ENCODE measurements around the gene RPS6KC1.
"Not testable (repeated sequence)": the region's sequence is repeated elsewhere in the genome, so short reads cannot be mapped to it uniquely, and the experiment has no call there.

Gene RPS6KC1

DNA sequence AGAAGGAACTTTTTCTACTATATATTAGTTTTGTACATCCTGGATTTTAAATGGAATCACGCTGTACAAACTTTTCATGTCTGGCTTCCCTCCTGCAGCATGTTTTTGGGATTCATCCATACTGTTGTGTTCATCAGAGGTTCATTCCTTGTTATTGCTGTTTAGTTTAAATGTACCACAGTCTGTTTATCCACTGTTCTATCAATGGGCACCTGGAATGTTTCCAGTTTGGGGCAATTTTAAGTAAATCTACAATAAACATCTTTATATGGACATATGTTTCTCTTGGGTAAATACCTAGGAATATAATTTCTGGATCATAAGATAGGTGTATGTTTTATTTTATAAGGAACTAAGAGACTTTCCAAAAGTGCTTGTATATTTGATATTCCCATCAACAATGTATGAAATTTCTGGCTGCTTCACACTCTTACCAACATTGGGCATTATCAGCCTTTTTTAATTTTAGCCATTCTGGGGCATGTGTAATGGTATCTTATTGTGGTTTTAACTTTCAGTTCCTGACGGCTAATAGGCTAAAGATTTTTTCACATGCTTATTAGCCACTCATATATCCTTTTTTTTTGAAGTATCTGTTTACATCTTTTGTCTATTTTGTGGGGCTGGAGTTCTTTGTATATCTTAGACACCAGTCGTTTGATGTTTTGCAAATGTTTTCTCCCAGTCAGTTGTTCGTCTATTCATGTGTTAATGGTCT lies 48.8 kb downstream of the RPS6KC1 start:
- Histone ChIP-seq H3K14ac (ENCODE audit: low read length in 2 of 2) (no peak overlapping the region), H3K23ac (ENCODE audit: low read length in 2 of 2) (no peak overlapping the region), H3K27me3 (ENCODE audit: control insufficient read depth in 1 of 2, insufficient read depth in 1 of 2, low read length in 2 of 2) (no peaks in the 10 kb centered on the region), H3K36me3 (ENCODE audit: control insufficient read depth in 1 of 2, insufficient read depth in 2 of 2, low read depth in 1 of 2, low read length in 2 of 2) (peaks cover 3 to 43% of the 10 kb centered on the region in 2 experiments), H3K4ac (ENCODE audit: low read depth in 1 of 2, low read length in 2 of 2) (no peak overlapping the region), H3K18ac (ENCODE audit: low read depth in 1 of 2, low read length in 2 of 2) (no peak overlapping the region), H2BK15ac (ENCODE audit: low read depth, poor library complexity, severe bottlenecking) (no peak overlapping the region), H4K8ac (ENCODE audit: low read length) (no peak overlapping the region), H2AFZ (ENCODE audit: low read depth, low read length) (no peak overlapping the region), H2BK120ac (ENCODE audit: low read depth, low read length) (no peak overlapping the region), H2BK5ac (ENCODE audit: low read depth, low read length, poor library complexity, severe bottlenecking) (no peak overlapping the region), H3K9me3 (ENCODE audit: control insufficient read depth, low read length) (no peaks in the 10 kb centered on the region), H3K79me1 (replicated peaks; ENCODE audit: low read length, poor library complexity, severe bottlenecking) (peaks cover 2% of the 10 kb centered on the region), H4K91ac (ENCODE audit: low read length) (no peak overlapping the region), H3K4me1 (ENCODE audit: control insufficient read depth, insufficient read depth, low read depth, low read length) (no peaks in the 10 kb centered on the region), H3K4me2 (ENCODE audit: low read length, poor library complexity, severe bottlenecking) (no peak overlapping the region), H3K27ac (ENCODE audit: low read length, poor library complexity, severe bottlenecking) (no peak overlapping the region), H2BK12ac (ENCODE audit: low read length in 2 of 2) (no peak overlapping the region), H2AK5ac (ENCODE audit: low read length, severe bottlenecking) (no peak overlapping the region), H3K4me3 (ENCODE audit: insufficient read depth in 1 of 2, low read depth in 1 of 2, low read length in 2 of 2) (no peak overlapping the region), H3K9ac (ENCODE audit: low read length) (no peak overlapping the region)
- DNase-seq, result no peak
- WGBS, result 86% methylated on average over 3 of the region's 4 CpGs

- not testable (repeated sequence) for H3K23ac ChIP-seq (ENCODE audit: low read length in 2 of 2); H3K9me3 ChIP-seq (ENCODE audit: control insufficient read depth, low read length); H3K4me3 ChIP-seq (ENCODE audit: insufficient read depth in 1 of 2, low read depth in 1 of 2, low read length in 2 of 2); H3K27me3 ChIP-seq (ENCODE audit: control insufficient read depth in 1 of 2, insufficient read depth in 1 of 2, low read length in 2 of 2); H4K91ac ChIP-seq (ENCODE audit: low read length); H2BK12ac ChIP-seq (ENCODE audit: low read length in 2 of 2); H3K4me2 ChIP-seq (ENCODE audit: low read length, poor library complexity, severe bottlenecking); H2BK15ac ChIP-seq (ENCODE audit: low read depth, poor library complexity, severe bottlenecking); DNase-seq; H3K14ac ChIP-seq (ENCODE audit: low read length in 2 of 2); H3K79me1 ChIP-seq (replicated peaks; ENCODE audit: low read length, poor library complexity, severe bottlenecking); H2AK5ac ChIP-seq (ENCODE audit: low read length, severe bottlenecking); H3K4ac ChIP-seq (ENCODE audit: low read depth in 1 of 2, low read length in 2 of 2); H4K8ac ChIP-seq (ENCODE audit: low read length); H3K9ac ChIP-seq (ENCODE audit: low read length); H3K18ac ChIP-seq (ENCODE audit: low read depth in 1 of 2, low read length in 2 of 2); H3K4me1 ChIP-seq (ENCODE audit: control insufficient read depth, insufficient read depth, low read depth, low read length); H2BK120ac ChIP-seq (ENCODE audit: low read depth, low read length); H3K27ac ChIP-seq (ENCODE audit: low read length, poor library complexity, severe bottlenecking); H2AFZ ChIP-seq (ENCODE audit: low read depth, low read length); H2BK5ac ChIP-seq (ENCODE audit: low read depth, low read length, poor library complexity, severe bottlenecking)
- H3K36me3 ChIP-seq (ENCODE audit: control insufficient read depth in 1 of 2, insufficient read depth in 2 of 2, low read depth in 1 of 2, low read length in 2 of 2), result peaks cover 3 to 37% of the 10 kb centered on the region in 2 experiments
- 93% methylated on average over 3 of the region's 4 CpGs for WGBS
Measured at GRCh38 chr1:213100565-213100964, 49.5 kb downstream of the RPS6KC1 start.

GRCh38 chr1:213103377-213104306 lies 52.6 kb downstream of the RPS6KC1 start:
- Histone ChIP-seq H2BK12ac (ENCODE audit: low read length in 2 of 2) (no peak overlapping the region), H3K79me1 (replicated peaks; ENCODE audit: low read length, poor library complexity, severe bottlenecking) (peaks cover 5% of the 10 kb centered on the region), H3K4me3 (ENCODE audit: insufficient read depth in 1 of 2, low read depth in 1 of 2, low read length in 2 of 2) (no peak overlapping the region), H2BK120ac (ENCODE audit: low read depth, low read length) (no peak overlapping the region), H2BK15ac (ENCODE audit: low read depth, poor library complexity, severe bottlenecking) (no peak overlapping the region), H3K23ac (ENCODE audit: low read length in 2 of 2) (no peak overlapping the region), H2AK5ac (ENCODE audit: low read length, severe bottlenecking) (no peak overlapping the region), H4K91ac (ENCODE audit: low read length) (no peak overlapping the region), H4K8ac (ENCODE audit: low read length) (no peak overlapping the region), H3K27ac (ENCODE audit: low read length, poor library complexity, severe bottlenecking) (no peak overlapping the region), H2BK5ac (ENCODE audit: low read depth, low read length, poor library complexity, severe bottlenecking) (no peak overlapping the region), H3K4ac (ENCODE audit: low read depth in 1 of 2, low read length in 2 of 2) (no peak overlapping the region), H3K4me1 (ENCODE audit: control insufficient read depth, insufficient read depth, low read depth, low read length) (no peaks in the 10 kb centered on the region), H3K4me2 (ENCODE audit: low read length, poor library complexity, severe bottlenecking) (no peak overlapping the region), H3K18ac (ENCODE audit: low read depth in 1 of 2, low read length in 2 of 2) (no peak overlapping the region), H3K14ac (ENCODE audit: low read length in 2 of 2) (no peak overlapping the region), H3K9me3 (ENCODE audit: control insufficient read depth, low read length) (no peaks in the 10 kb centered on the region), H2AFZ (ENCODE audit: low read depth, low read length) (no peak overlapping the region), H3K9ac (ENCODE audit: low read length) (no peak overlapping the region), H3K27me3 (ENCODE audit: control insufficient read depth in 1 of 2, insufficient read depth in 1 of 2, low read length in 2 of 2) (no peaks in the 10 kb centered on the region), H3K36me3 (ENCODE audit: control insufficient read depth in 1 of 2, insufficient read depth in 2 of 2, low read depth in 1 of 2, low read length in 2 of 2) (peaks cover 0 to 32% of the 10 kb centered on the region in 2 experiments)
- 95% methylated on average over 2 of the region's 5 CpGs for WGBS
- DNase-seq, result no peak

DNA sequence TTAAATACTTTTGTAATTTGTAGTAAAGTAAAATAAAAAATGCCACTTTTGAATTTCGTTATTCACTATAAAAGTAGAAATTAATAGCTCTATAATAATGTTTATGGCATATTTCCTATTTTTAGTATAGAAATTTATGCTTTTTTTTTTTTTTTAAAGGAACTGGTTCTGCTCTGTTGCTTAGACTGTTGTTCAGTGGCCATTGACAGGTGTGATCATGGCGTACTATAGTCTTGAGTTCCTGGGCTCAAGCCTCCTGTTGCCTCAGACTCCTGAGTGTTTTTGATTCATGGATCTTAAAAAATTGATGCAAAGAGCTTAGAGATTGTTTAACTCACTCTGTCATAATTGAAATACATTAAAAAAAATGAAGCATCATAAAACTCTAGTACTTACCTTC lies 53.6 kb downstream of the RPS6KC1 start:
- H3K4me1 ChIP-seq (ENCODE audit: control insufficient read depth, insufficient read depth, low read depth, low read length), result no peaks in the 10 kb centered on the region
- H2BK15ac ChIP-seq (ENCODE audit: low read depth, poor library complexity, severe bottlenecking), result no peak overlapping the region
- no peak for DNase-seq
- H3K14ac ChIP-seq (ENCODE audit: low read length in 2 of 2), result no peak overlapping the region
- H2BK12ac ChIP-seq (ENCODE audit: low read length in 2 of 2), result no peak overlapping the region
- peaks cover 0 to 25% of the 10 kb centered on the region in 2 experiments for H3K36me3 ChIP-seq (ENCODE audit: control insufficient read depth in 1 of 2, insufficient read depth in 2 of 2, low read depth in 1 of 2, low read length in 2 of 2)
- no peak overlapping the region for H2BK120ac ChIP-seq (ENCODE audit: low read depth, low read length)
- no peaks in the 10 kb centered on the region for H3K9me3 ChIP-seq (ENCODE audit: control insufficient read depth, low read length)
- H3K27ac ChIP-seq (ENCODE audit: low read length, poor library complexity, severe bottlenecking), result no peak overlapping the region
- H3K4me3 ChIP-seq (ENCODE audit: insufficient read depth in 1 of 2, low read depth in 1 of 2, low read length in 2 of 2), result no peak overlapping the region
- H3K9ac ChIP-seq (ENCODE audit: low read length), result no peak overlapping the region
- H3K18ac ChIP-seq (ENCODE audit: low read depth in 1 of 2, low read length in 2 of 2), result no peak overlapping the region
- H2AFZ ChIP-seq (ENCODE audit: low read depth, low read length), result no peak overlapping the region
- no peak overlapping the region for H3K23ac ChIP-seq (ENCODE audit: low read length in 2 of 2)
- H3K4me2 ChIP-seq (ENCODE audit: low read length, poor library complexity, severe bottlenecking), result no peak overlapping the region
- H2BK5ac ChIP-seq (ENCODE audit: low read depth, low read length, poor library complexity, severe bottlenecking), result no peak overlapping the region
- WGBS, result 92% methylated on average over 1 of the region's 2 CpGs
- no peak overlapping the region for H4K8ac ChIP-seq (ENCODE audit: low read length)
- H2AK5ac ChIP-seq (ENCODE audit: low read length, severe bottlenecking), result no peak overlapping the region
- no peak overlapping the region for H3K4ac ChIP-seq (ENCODE audit: low read depth in 1 of 2, low read length in 2 of 2)
- no peak overlapping the region for H4K91ac ChIP-seq (ENCODE audit: low read length)
- H3K27me3 ChIP-seq (ENCODE audit: control insufficient read depth in 1 of 2, insufficient read depth in 1 of 2, low read length in 2 of 2), result no peaks in the 10 kb centered on the region
- peaks cover 7% of the 10 kb centered on the region for H3K79me1 ChIP-seq (replicated peaks; ENCODE audit: low read length, poor library complexity, severe bottlenecking)
